Activated effector memory CD4-positive, alpha-beta T cell treated with Interleukin-2 at 50 U/mL for 16 hours (primary cell): ENCODE measurements around the gene TRA2B.
"Not testable (repeated sequence)": the region's sequence is repeated elsewhere in the genome, so short reads cannot be mapped to it uniquely, and the experiment has no call there.

Experiments
- DNase-seq: peaks from one replicate; pipeline ENCODE4 v3.0.0-alpha.2; 2020

The TRA2B gene

DNA sequence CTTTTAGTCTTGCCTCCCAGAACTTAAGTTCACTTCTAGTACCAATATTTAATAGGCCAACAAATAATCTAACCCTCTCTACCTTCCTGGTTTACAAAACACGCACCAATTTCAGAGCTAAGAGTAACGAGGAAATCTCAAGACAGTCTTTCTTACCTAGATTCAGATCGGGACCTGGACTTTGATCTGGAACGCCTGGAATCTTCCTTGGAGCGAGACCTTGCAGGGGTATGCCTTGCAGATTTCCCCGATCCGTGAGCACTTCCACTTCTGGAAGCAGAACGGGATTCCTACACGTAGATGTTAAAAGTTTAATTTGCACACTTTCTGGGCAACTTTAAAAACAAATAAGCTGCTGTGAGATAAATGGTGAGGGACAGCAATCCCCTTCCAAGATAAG is 11.4 kb downstream of the TRA2B start:
- DNase-seq: no peak

DNA sequence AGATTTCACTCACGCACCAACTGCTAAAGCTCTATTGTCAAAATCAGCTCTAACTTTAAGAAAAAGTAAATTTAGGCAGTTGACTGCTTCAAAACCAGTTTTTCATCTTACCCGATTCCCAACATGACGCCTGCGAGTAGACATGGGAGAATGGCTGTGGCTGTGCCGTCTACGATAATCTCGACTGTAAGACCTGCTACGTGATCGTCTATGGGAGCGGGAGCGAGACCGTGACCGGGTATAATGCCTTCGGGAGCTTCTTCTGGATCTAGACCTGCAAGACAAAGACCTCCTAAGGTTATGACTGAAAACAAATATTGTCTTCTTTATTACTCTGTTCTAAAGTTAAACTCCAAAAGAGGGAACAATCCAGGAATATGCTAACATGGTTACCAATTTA is 12.5 kb downstream of the TRA2B start:
- no peak for DNase-seq

DNA sequence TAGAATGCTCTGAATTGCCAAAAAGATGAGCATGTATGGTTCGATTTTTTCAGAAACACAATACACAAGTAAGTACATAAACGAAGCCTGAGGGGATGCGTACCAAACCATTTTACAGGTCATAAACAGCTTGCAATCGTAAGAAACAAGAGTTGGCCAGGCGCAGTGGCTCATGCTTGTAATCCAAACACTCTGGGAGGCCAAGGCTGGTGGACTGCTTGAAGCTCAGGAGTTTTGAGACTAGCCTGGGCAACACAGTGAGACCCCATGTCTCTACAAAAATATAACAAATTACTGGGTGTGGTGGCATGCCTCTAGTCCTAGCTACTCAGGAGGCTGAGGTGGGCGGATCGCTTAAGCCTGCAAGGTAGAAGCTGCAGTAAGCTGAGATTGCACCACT is 13.4 kb downstream of the TRA2B start:
- no peak for DNase-seq

DNA sequence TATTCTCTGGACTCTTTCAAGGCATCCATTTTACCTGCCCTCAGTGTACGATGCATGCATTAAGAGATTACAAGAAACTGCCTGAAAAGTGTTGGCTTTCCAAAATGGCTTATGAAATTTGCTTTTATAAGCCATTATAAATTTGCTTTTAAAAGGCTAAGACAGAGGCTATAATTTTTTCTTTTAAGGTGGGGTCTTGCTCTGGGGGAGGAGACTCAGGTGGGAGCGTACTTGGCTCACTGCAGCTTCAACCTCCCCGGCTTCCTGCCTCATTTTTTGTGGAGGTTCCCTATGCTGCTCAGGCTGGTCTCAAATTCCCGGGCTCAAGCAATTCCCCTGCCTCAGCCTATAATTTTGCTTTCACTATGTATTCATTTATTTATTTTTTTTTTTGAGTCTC is 17.6 kb downstream of the TRA2B start:
- no peak for DNase-seq

DNA sequence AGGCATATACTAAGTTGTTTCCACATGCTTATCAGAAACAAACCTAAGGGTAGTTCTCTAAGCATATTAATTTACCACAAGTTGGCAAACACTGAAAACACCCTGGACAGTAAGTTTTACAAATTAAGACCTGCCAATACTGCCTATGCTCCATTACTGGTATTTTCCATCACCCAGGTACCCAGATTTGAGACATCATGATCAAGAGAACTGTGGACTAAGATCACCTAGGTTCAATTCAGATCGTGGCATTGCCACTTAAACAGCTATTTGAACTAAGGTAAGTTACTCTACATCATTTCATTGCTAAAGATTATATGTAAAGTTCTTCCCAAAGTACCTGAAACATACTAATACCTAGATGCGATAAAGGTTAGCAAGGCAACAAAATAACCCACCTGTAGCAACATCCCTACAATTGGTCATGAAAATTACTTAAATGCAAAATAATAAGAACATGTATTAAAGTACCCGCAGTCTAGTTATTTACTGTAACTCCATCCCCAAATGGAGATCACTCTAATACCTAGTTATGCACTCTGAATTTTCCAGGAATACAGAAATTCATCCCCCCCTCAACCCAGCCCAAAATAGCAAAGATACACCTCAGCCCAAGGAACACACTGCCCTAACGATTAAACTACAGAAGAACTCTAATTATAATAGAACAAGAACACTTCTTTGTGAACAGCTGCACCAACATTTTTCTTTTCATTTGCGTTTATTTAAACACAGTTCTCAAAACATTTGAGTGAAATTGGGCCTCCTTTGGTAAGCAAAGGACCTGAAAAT is 21.6 kb downstream of the TRA2B start:
- DNase-seq: no peak

DNA sequence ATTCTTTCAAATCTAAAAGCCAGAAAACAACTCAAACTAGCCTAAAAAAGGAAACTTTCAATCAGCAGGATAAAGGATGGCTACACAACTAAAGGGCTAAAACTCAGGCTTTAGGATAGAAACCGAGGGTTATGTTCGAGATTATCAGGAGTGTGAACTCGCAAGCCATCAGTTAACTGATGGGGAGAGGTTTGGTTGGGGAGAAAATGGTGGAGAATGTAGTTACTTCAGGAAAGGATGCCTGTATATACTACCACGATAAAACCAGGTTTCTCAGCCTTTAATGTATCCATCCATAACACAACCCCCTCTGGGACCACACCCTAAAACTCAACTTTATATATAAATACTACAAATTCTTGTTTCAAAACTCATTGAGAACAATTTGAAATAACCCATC is 22.2 kb downstream of the TRA2B start:
- no peak for DNase-seq

DNA sequence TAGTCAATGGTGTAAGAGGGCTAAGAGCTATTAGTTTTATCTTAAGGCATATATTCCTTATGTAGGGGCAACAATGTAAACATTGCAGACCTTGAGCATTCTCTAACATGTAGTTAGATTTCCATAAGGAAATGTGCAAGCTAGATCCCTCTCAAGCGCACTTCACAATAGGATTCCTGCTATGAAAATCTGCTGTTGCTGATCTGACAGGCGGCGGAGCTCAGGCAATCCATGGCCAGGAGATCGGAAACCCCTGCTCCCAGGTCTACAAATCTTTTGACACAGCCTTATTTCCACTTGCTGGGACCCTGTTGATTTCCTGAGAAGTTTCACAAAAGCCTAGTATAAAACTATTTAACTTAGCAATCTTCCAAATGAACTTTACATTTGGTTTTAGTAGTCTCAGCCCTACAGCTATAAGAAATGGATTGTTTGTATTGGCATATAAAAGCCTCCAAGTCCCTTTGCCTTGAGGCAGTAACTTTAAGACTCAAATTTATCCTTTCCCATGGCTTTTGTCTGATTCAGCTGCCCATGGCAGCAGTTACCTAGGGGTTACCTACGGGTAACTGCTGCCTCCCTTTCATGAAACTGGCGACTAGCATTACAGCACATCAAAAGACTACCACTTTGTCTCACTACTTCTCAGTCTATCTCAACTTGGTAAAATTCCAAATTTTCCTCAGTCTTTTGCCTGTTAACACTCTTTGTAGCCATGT is 22.7 kb downstream of the TRA2B start:
- no peak for DNase-seq

DNA sequence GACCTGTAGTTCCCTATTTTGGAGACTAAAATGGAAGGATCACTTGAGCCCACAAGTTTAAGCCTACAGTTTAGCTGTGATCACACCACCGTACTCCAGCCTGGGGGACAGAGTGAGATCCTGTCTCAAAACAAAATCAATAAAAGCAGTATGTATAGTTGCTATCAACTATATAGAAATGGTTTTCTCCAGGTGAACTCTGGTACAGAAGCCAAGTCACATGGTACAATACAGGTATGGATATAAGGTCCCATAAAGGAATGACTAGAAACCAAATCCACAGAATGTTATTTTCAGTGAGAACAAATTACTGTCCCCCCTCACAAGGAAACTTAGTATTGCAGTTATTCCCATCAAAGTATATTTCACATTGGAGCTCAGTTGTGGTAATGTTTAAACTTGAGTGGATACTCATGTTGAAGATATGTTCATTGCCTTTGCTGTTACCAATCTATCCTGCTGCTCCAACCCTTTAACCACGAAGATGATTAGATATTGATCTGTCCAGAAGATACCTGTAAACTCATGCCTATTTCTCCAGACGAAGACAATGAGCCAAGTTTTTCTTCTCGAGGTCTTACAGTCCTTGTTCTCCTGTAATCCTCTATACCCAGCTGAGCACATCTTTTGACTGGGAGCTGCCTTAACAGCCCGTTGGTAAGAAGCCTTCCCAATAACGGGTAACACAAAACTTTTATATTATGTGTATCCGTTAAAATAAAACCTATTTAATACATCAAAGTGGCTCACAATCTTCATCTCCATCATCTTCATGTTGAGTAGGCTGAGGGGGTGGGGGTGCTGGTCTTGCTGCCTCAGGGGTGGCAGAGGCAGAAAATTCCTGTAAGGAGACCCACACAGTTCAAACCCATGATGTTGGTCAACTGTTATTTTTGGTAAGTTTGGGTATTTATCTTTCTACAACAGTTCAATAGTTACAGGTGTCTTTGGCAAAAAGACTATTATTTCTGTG is 24.6 kb downstream of the TRA2B start:
- DNase-seq: no peak

DNA sequence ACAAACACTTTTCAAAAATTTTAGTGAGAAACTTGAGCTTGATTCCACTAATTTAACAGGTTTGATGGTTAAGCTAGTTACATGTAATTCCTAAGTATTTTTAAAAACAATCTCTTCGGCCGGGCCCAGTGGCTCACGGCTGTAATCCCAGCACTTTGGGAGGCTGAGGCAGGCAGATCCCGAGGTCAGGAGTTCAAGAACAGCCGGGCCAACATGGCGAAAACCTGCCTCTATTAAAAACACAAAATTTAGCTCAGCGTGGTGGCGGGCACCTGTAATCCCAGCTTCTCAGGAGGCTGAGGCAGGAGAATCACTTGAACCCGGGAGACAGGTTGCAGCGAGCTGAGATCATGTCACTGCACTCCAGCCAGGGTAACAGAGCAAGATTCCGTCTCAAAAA is 25.3 kb downstream of the TRA2B start:
- no peak for DNase-seq

DNA sequence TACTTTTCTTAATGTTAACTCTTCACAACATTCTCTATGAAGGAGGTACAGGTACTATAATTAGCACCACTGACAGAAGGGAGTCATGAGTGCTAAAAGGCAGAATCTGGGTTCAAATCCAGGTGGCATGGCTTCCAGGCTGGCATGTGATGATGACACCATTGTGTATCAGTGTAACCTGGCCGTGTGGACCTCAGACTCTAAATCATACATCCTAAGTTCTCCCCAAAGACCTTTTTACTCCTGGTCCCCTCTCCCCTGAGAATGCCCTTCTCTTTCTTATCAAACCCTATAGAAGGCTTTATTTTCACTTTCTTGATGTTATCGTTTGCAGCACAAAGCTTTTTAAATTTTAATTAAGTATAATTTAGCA is 26.8 kb downstream of the TRA2B start:
- not testable (repeated sequence) for DNase-seq

DNA sequence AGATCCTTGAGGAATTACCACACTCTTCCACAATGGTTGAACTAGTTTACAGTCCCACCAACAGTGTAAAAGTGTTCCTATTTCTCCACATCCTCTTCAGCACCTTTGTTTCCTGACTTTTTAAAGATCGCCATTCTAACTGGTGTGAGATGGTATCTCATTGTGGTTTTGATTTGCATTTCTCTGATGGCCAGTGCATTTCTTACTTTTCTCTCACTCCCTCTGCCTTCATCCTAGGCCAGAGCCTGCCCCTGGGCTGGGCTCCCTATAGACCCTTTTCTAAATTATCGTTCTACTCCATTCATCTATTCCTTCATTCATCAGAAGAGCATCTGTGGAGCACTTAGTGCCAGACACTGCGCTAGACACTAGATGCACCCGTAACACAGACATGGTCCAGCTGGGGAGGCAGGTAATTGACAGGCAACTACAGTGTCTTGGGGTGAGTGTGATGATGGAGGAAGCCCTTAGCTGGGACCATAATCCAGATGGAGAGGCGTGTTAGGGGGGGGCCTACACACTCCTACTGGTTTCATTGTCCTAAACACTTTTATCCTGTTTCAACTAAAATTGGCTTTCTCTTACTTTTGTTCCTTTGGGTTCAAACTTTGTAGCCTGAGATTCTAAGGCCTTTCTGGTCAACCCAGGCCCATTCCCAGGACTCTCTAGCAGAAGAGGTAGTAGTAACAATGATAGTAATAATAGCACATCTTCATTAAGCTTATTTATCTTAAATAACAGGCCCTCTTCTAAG is 27.3 kb downstream of the TRA2B start:
- not testable (repeated sequence) for DNase-seq

DNA sequence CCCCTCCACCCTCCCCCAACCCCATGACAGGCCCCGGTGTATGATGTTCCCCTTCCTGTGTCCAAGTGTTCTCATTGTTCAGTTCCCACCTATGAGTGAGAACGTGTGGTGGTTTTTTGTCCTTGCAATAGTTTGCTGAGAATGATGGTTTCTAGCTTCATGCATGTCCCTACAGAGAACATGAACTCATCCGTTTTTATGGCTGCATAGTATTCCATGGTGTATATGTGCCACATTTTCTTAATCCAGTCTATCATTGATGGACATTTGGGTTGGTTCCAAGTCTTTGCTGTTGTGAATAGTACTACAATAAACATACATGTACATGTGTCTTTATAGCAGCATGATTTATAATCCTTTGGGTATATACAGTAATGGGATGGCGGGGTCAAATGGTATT is 27.9 kb downstream of the TRA2B start:
- DNase-seq: not testable (repeated sequence)

DNA sequence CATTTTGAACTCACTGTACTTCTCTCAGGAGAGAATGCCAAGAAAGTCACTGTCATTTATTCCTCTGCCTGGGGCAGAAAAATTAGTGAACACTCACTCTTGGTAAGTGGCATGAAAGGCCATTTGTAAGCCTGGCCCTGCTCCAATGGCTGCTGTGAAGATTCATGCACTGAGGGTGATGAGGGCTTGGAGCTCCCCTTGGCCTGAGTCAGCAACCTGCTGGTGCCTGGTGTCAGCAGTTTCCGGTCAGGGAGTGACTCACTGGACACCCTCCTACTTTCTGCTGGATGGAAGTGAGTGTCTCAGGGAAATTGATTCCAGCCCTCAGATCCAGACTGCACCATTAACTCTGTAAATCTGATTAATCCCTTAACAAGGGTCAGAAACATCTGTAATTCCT is 37.6 kb downstream of the TRA2B start:
- DNase-seq: no peak

DNA sequence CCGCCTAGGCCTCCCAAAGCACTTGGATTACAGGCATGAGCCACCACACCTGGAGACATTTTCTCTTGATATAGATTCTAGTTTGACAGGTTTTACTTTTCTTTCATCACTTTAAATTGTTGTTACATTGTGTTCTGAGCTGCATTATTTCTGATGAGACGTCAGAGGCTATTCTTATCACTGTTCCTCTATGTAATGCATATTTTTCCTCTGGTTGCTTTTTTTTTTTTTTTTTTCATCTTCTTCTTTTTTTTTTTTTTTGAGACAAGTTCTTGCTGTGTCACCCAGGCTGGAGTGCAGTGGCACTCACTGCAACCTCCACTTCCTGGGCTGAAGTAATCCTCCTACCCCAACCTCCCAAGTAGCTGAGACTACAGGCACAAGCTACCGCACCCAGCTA is 41.2 kb downstream of the TRA2B start:
- no peak for DNase-seq

DNA sequence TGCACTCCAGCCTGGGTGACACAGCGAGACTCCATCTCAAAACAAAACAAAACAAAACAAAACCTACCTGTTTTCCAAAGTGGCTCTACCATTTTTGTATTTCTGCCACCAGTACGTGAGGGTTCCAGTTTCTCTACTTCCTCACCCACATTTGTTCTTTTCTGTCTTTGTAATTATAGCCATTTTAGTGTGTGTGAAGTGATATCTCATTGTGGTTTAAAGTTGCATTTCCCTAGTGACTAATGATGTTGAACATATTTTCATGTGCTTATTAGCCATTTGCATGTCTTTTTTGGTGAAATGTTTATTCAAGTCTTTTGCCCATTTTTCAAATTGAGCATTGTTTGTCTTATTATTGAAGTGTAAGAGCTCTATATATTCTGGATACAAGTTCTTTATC is 50.7 kb downstream of the TRA2B start:
- DNase-seq: no peak

DNA sequence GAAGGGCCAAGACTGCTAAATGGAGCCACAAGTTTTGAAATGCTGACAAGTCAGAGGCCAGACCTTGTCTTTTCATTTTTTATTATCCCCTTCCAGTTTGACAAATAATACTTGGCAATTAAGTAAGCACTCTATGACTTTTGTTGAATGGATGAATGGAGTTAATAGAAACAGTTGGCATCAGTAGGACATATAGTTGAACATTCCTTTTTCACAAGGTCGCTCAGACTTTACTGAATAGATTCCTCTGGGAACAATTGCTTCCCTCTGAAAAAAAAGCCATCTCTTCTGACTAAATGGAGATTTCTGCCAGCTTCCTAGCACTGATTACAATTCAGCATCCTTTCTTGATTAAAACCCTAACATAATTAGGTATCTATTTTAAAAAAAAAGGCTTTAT is 53.2 kb downstream of the TRA2B start:
- no peak for DNase-seq

DNA sequence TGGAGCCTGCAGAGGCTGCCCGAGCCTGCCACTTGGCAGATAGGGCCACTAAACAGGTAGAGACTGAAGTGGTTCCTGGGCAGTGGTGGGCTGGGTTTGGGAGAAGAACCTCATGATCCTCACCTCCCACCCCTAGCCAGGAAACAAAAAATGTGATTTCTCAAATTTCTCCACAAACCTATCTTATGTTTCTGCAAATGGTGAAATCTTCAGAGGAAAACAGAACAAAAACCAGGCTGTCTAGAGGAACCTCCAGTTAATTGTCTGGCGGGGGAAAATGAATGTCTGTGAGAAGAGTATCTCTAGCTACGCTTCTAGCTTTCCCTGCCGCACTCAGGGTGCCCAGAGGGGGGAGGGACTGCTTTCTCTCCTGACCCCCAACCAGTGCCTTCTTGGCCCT is 55.9 kb downstream of the TRA2B start:
- DNase-seq: no peak

DNA sequence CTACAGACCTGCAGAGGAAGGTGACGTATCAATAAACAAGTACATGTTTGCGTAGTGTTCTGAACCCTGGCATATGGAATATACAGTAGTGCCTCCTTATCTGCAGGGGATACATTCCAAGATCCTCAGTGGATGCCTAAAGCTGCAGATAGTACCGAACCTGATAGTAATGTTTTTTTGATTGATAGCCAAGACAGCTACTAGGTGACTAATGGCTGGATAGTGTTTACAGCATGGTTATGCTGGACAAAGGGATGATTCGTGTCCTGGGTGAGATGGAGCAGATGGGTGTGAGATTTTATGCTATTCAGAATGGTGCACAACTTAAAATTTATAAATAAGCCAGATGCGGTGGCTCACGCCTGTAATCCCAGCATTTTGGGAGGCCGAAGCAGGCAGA is 57.2 kb downstream of the TRA2B start:
- no peak for DNase-seq

DNA sequence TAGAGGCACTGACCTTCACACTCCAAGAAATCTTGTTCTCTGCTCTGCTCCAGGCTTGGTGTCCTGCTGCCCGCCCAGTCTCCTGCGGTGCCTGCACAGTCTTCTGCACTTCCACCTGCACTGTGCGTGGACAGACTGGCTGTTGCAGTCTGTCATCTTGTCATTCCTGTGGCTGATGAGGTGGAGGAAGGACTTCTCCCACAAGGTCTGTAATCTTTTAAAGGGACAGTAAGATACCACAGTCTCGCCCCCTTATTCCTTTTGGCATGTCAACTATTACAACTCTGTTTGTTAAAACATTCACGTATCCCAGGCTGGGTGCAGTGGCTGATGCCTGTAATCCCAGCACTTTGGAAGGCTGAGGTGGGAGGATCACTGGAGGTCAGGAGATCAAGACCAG is 58.9 kb downstream of the TRA2B start:
- DNase-seq: no peak

DNA sequence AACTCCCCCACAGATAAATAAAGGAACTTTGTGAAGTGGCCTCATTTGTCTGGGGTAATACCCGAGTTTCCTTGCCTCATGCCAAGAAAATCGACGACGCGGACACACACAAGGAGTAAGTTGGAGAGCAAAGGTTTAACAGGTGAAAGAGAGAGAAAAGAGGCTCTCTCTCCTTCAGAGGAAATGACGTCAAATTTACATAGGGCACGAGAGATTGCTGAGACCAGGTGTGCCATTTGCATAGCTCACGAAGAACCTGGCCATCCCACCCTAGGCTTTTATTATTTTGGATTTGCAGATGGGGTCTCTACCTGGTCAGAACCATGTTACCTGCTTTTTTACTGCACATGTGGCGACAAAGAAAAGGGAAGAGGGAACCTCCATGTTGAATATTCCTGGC is 63.7 kb downstream of the TRA2B start:
- DNase-seq: no peak

DNA sequence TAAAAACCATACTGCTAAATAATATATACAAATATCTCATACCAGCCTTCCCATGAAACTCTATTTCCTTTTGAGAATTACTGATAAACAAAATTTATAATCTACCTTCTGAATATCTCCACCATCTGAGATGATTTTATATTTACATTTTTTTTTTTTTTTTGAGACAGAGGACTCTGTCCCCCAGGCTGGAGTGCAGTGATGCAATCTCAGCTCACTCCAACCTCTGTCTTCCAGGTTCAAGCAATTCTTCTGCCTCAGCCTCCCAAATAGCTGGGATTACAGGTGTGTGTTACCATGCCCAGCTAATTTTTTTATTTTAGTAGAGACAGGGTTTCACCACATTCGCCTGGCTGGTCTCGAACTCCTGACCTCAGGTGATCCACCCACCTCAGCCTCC is 70.2 kb downstream of the TRA2B start:
- no peak for DNase-seq

DNA sequence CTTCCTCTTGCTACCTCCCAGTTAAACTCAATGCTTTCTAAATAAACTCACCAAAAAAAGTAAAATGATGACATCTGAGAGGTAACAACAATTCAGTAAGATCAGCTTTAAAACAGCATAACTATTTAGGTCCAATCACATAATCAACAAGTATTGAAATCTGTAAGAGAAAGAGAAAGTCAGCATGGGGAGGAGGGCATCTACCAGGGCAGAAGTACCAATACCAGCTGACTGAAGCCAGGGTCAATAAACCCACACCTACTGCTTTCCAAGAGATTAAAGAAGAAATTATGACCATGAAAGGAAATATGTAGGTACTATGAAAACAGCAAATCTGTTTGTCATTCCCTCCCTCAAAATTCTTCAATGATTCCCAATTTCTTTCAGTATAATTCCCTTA is 70.8 kb downstream of the TRA2B start:
- DNase-seq: no peak

DNA sequence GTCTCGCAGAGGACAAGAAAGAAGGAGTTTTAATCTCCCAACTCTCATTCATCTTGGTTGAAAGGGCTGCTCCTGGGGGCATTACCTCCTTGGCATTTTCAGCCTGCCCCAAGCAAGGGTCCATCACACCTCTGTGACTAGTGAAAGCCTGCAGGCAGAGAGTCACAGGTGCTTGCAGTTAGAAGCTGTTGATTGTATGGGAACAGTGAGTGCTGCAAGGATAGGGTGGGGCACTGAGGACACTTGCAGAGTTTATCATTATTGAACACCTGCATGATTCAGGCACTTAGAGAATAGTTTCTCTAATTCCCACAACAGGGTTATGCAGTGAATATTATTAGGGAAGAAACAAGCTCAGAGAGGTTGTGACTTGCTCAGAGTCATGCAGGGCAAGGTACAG is 71.3 kb downstream of the TRA2B start:
- no peak for DNase-seq
